Measurements from ENCODE around the gene CD6. TPM values are rescaled to one million over a fixed set of nuclear protein-coding genes. Genes with fewer than 3 reads are reported as not detected.

Gene CD6, protein sequence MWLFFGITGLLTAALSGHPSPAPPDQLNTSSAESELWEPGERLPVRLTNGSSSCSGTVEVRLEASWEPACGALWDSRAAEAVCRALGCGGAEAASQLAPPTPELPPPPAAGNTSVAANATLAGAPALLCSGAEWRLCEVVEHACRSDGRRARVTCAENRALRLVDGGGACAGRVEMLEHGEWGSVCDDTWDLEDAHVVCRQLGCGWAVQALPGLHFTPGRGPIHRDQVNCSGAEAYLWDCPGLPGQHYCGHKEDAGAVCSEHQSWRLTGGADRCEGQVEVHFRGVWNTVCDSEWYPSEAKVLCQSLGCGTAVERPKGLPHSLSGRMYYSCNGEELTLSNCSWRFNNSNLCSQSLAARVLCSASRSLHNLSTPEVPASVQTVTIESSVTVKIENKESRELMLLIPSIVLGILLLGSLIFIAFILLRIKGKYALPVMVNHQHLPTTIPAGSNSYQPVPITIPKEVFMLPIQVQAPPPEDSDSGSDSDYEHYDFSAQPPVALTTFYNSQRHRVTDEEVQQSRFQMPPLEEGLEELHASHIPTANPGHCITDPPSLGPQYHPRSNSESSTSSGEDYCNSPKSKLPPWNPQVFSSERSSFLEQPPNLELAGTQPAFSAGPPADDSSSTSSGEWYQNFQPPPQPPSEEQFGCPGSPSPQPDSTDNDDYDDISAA
- total RNA-seq: 0.47 TPM
- long read RNA-seq, partial matches to known transcripts: 0 of 1 reads
- long read RNA-seq, other reads (novel, unspliced or antisense): 1 of 1 reads

DNA sequence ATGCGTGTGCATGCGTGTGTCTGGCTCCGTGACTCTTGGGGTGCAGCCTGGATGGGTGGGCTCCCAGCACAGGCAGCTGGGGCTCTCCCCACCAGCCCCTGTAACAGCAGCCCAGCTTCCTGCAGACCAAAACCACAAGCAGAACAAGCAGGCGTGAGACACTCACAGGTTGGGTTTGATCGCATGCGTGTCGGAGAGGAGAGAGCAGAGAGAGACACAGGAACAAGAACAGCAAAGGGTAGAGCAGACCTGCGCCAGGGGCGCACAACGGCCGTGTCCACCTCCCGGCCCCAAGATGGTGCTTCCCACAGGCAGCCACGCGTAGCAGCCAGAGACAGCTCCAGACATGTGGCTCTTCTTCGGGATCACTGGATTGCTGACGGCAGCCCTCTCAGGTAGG is at the start of gene CD6:
TSS of gene CD6 (plus strand) at position 161 of the 400 bp plus-strand sequence. CDS start at position 347, 186 bp downstream.
- intact Hi-C loops (cut with micrococcal nuclease): no loop called here
- H3K9me3 ChIP-seq (replicated peaks): peaks cover 8% of the 10 kb centered on the region
- H3K4me1 ChIP-seq: no peaks in the 10 kb centered on the region
- no peak within 1 kb of the TSS for H3K27ac ChIP-seq (replicated peaks)
- no peaks in the 10 kb centered on the region for H3K36me3 ChIP-seq
- TF ChIP-seq, protein P1, sequence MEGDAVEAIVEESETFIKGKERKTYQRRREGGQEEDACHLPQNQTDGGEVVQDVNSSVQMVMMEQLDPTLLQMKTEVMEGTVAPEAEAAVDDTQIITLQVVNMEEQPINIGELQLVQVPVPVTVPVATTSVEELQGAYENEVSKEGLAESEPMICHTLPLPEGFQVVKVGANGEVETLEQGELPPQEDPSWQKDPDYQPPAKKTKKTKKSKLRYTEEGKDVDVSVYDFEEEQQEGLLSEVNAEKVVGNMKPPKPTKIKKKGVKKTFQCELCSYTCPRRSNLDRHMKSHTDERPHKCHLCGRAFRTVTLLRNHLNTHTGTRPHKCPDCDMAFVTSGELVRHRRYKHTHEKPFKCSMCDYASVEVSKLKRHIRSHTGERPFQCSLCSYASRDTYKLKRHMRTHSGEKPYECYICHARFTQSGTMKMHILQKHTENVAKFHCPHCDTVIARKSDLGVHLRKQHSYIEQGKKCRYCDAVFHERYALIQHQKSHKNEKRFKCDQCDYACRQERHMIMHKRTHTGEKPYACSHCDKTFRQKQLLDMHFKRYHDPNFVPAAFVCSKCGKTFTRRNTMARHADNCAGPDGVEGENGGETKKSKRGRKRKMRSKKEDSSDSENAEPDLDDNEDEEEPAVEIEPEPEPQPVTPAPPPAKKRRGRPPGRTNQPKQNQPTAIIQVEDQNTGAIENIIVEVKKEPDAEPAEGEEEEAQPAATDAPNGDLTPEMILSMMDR (IDR thresholded peaks at IDR 0.05; ENCODE audit: borderline replicate concordance): no peak
- H3K27me3 ChIP-seq (ENCODE audit: low read depth): no peaks in the 10 kb centered on the region
- DNase-seq: no peak
- H3K4me3 ChIP-seq: no peak within 1 kb of the TSS

DNA sequence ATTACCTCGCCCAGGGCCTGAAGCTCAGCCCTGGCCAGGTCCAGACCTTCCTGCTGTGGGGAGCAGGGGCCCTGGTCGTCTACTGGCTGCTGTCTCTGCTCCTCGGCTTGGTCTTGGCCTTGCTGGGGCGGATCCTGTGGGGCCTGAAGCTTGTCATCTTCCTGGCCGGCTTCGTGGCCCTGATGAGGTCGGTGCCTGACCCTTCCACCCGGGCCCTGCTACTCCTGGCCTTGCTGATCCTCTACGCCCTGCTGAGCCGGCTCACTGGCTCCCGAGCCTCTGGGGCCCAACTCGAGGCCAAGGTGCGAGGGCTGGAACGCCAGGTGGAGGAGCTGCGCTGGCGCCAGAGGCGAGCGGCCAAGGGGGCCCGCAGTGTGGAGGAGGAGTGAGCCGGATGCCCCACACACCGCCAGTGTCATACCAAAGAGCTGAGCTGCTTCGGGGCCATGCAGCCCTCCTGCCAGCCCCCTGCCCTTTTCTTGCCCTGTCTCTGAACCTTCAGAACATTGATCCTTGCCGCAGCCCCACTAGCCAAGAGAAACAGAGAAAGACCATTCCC is 49.6 kb upstream of the CD6 start:
- no peaks in the 10 kb centered on the region for H3K9me3 ChIP-seq (replicated peaks)
- H3K36me3 ChIP-seq: peaks cover 39% of the 10 kb centered on the region
- H3K4me1 ChIP-seq: peaks cover 59% of the 10 kb centered on the region
- no peak overlapping the region for H3K4me3 ChIP-seq
- intact Hi-C loops (cut with micrococcal nuclease): no loop called here
- no peak overlapping the region for H3K27ac ChIP-seq (replicated peaks)
- peaks cover 17% of the 10 kb centered on the region for H3K27me3 ChIP-seq (ENCODE audit: low read depth)
- DNase-seq: no peak
- TF ChIP-seq, protein P1 (IDR thresholded peaks at IDR 0.05; ENCODE audit: borderline replicate concordance): no peak

DNA sequence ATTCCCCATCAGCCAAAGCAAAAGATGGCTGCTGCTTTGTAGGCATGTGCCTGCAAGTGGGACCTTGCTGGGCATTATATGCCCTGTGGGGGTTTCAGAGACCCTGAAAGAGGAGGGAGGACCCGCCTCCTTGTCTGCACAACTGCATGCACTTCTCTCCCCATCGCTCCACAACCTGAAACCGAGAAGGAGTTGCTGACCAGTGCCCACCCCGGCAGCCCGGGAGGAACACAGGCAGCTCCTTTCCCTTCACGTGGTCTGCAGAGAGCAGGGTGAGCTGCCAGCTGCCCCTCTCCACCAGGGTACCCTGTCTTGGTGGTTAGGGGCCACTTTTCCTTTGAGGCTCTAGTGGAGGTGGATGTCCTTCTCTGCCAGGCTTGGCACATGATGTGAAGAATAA is 48.6 kb upstream of the CD6 start:
- no peaks in the 10 kb centered on the region for H3K9me3 ChIP-seq (replicated peaks)
- no peak for DNase-seq
- peaks cover 28% of the 10 kb centered on the region for H3K27me3 ChIP-seq (ENCODE audit: low read depth)
- H3K36me3 ChIP-seq: peaks cover 39% of the 10 kb centered on the region
- peaks cover 49% of the 10 kb centered on the region for H3K4me1 ChIP-seq
- H3K27ac ChIP-seq (replicated peaks): no peak overlapping the region
- intact Hi-C loops (cut with micrococcal nuclease): no loop called here
- no peak overlapping the region for H3K4me3 ChIP-seq
- TF ChIP-seq, protein P1 (IDR thresholded peaks at IDR 0.05; ENCODE audit: borderline replicate concordance): no peak

DNA sequence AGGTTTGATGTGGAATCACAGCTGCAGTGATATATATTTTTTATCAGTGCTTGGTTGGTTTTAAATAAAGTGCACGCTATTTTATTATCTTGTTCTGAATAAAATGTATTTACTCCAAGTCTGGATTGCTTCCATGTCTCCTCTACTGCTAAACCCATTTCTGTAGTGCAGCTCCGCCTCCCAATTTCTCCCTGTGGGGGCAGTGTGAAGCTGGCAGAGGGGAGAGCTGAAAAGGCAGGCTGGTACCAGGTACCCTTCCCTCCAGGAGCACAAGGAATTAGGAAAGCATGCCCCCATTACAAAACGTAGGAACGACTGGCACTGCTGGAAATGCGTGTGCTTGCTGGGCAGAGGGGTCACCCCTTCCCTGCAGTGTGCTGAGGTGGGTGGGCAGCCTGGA is 48.2 kb upstream of the CD6 start:
- TF ChIP-seq, protein P1 (IDR thresholded peaks at IDR 0.05; ENCODE audit: borderline replicate concordance): no peak
- peaks cover 45% of the 10 kb centered on the region for H3K4me1 ChIP-seq
- peaks cover 39% of the 10 kb centered on the region for H3K36me3 ChIP-seq
- H3K27ac ChIP-seq (replicated peaks): no peak overlapping the region
- H3K4me3 ChIP-seq: no peak overlapping the region
- intact Hi-C loops (cut with micrococcal nuclease): no loop called here
- DNase-seq: no peak
- no peaks in the 10 kb centered on the region for H3K9me3 ChIP-seq (replicated peaks)
- H3K27me3 ChIP-seq (ENCODE audit: low read depth): peaks cover 28% of the 10 kb centered on the region

DNA sequence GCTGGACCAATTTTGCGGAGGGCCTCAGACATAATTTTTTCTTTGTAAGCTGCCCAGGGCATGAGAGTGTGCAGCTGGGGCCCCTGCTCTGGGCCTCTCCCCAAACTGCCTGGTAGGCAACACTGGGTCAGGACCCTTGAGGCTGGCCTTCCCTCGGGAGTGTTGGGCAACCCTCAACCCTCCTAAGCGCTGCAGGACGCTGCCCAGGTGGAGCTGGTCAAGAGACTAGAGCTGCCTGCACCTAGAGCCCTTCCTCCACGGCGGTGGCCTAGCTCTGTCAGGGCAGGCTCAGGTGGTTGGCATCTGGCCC is 47.7 kb upstream of the CD6 start:
- intact Hi-C loops (cut with micrococcal nuclease): no loop called here
- Histone ChIP-seq H3K4me3 (peak overlapping the region; percentile 78), H3K27me3 (ENCODE audit: low read depth) (peaks cover 28% of the 10 kb centered on the region), H3K36me3 (peaks cover 39% of the 10 kb centered on the region), H3K4me1 (peaks cover 40% of the 10 kb centered on the region), H3K9me3 (replicated peaks) (no peaks in the 10 kb centered on the region), H3K27ac (replicated peaks) (no peak overlapping the region)
- no peak for DNase-seq
- TF ChIP-seq, protein P1 (IDR thresholded peaks at IDR 0.05; ENCODE audit: borderline replicate concordance): no peak

Data from left ventricle myocardium inferior (tissue), 1 donor.